Measurements from ENCODE around the gene SCNN1A. TPM values are rescaled to one million over a fixed set of nuclear protein-coding genes. Genes with fewer than 3 reads are reported as not detected.

Gene SCNN1A
- total RNA-seq, 1 donor: 0.36 TPM

DNA sequence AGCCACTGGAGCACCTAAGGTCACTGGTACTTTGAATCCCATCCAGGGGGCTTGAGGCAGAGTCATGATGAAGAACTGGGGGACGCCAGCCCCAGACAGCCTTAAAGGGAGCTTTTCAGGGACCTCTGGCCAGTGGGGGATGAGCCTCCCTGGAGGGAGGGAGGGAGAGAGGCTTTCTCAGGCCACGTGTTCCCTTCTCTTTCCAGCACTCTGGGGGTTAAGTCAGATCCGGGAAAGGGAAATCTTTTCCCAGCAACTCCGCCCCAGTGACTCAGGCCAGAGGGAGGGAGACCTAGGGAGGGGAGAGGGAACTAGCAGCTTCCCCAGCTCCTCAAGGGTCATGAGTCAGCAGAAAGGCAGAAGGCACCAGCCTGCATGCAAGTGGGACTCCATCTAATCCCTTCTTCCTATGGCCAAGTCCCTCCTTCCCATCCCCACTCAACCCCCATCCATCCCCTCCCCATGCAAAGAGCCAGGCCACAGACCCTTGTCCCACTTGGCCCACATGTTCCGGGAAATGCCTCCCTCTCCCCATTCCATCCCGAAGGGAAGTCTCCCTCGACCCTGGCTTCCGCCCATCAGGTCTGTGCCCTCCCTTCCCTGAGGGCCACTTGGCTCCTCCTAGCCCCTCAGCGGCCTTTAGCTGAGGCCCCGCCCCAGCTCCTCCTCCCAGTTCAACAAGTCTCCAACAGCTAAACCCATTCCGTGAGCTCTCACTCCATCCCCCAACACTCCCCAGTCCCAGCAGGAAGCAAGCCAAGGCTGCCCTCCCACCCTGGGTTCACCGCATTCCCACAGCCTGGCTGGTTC lies 39.1 kb downstream of the SCNN1A start:
- peaks cover 81% of the 10 kb centered on the region for H3K4me1 ChIP-seq (ENCODE audit: insufficient read depth, low read length)
- peaks cover 83% of the 10 kb centered on the region for H4K20me1 ChIP-seq (ENCODE audit: insufficient read depth, low read length)
- H3K9me3 ChIP-seq (ENCODE audit: low read depth, low read length): no peaks in the 10 kb centered on the region
- peak overlapping the region; percentile 96 for H3K4me2 ChIP-seq (ENCODE audit: insufficient read depth, low read length)
- TF ChIP-seq CTCF (IDR thresholded peaks at IDR 0.05; ENCODE audit: extremely low read depth, low read depth, low read length): no peak
- no peaks in the 10 kb centered on the region for H3K27me3 ChIP-seq (ENCODE audit: insufficient read depth, low read length)
- DNase-seq (ENCODE audit: insufficient read length, low spot score, missing footprints): peak; percentile 99
- H3K4me3 ChIP-seq (ENCODE audit: insufficient read depth, low read length): peak overlapping the region; percentile 66
- H3K36me3 ChIP-seq (ENCODE audit: insufficient read depth, low read length): peaks cover 47% of the 10 kb centered on the region
- no peak overlapping the region for H2AFZ ChIP-seq (ENCODE audit: low read length)
- peaks cover 90% of the 10 kb centered on the region for H3K79me2 ChIP-seq (ENCODE audit: insufficient read depth, low read length)
- H3K27ac ChIP-seq (ENCODE audit: low read depth, low read length): peak overlapping the region; percentile 99

- Histone ChIP-seq H3K36me3 (ENCODE audit: insufficient read depth, low read length) (peaks cover 54% of the 10 kb centered on the region), H3K79me2 (ENCODE audit: insufficient read depth, low read length) (peaks cover 90% of the 10 kb centered on the region), H4K20me1 (ENCODE audit: insufficient read depth, low read length) (peaks cover 77% of the 10 kb centered on the region), H3K27ac (ENCODE audit: low read depth, low read length) (peak overlapping the region; percentile 99), H3K4me2 (ENCODE audit: insufficient read depth, low read length) (peak overlapping the region; percentile 96), H3K9me3 (ENCODE audit: low read depth, low read length) (no peaks in the 10 kb centered on the region), H3K27me3 (ENCODE audit: insufficient read depth, low read length) (no peaks in the 10 kb centered on the region), H2AFZ (ENCODE audit: low read length) (no peak overlapping the region), H3K4me3 (ENCODE audit: insufficient read depth, low read length) (peak overlapping the region; percentile 66), H3K4me1 (ENCODE audit: insufficient read depth, low read length) (peaks cover 83% of the 10 kb centered on the region)
- TF ChIP-seq CTCF (IDR thresholded peaks at IDR 0.05; ENCODE audit: extremely low read depth, low read depth, low read length): peak; percentile 77
- DNase-seq (ENCODE audit: insufficient read length, low spot score, missing footprints): peak; percentile 98
Measured at GRCh38 chr12:6335451-6336078, 39.8 kb downstream of the SCNN1A start.

DNA sequence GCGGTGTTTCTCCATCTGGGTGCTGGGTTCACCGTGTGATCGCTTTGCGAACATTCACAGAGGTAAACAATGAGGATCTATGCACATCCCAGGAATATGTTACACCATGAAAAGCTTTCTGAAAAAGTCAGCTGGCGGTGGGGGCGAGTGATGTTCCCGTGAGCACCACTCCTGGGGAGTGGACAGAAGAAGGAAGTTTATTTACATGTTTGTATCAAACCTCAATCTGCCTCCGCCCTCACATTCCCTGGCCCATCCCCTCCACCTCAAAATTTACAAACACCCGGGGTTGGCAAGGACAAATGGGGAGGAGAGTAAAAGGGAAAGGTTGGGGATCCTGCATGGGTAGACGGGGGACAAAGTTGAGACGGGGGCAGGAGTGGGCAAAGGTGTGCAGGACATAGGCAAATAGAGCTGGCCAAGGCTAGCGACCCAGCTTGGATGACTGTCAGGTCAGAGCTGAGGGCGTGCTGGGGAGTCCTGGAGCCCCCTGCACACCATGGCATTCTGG lies 40.4 kb downstream of the SCNN1A start:
- no peak for TF ChIP-seq CTCF (IDR thresholded peaks at IDR 0.05; ENCODE audit: extremely low read depth, low read depth, low read length)
- peaks cover 90% of the 10 kb centered on the region for H3K79me2 ChIP-seq (ENCODE audit: insufficient read depth, low read length)
- peaks cover 82% of the 10 kb centered on the region for H3K4me1 ChIP-seq (ENCODE audit: insufficient read depth, low read length)
- H3K27ac ChIP-seq (ENCODE audit: low read depth, low read length): peak overlapping the region; percentile 99
- peaks cover 59% of the 10 kb centered on the region for H3K36me3 ChIP-seq (ENCODE audit: insufficient read depth, low read length)
- H3K4me2 ChIP-seq (ENCODE audit: insufficient read depth, low read length): peak overlapping the region; percentile 96
- DNase-seq (ENCODE audit: insufficient read length, low spot score, missing footprints): peak; percentile 67
- peak overlapping the region; percentile 66 for H3K4me3 ChIP-seq (ENCODE audit: insufficient read depth, low read length)
- H3K27me3 ChIP-seq (ENCODE audit: insufficient read depth, low read length): no peaks in the 10 kb centered on the region
- peaks cover 72% of the 10 kb centered on the region for H4K20me1 ChIP-seq (ENCODE audit: insufficient read depth, low read length)
- H2AFZ ChIP-seq (ENCODE audit: low read length): no peak overlapping the region
- H3K9me3 ChIP-seq (ENCODE audit: low read depth, low read length): no peaks in the 10 kb centered on the region

DNA sequence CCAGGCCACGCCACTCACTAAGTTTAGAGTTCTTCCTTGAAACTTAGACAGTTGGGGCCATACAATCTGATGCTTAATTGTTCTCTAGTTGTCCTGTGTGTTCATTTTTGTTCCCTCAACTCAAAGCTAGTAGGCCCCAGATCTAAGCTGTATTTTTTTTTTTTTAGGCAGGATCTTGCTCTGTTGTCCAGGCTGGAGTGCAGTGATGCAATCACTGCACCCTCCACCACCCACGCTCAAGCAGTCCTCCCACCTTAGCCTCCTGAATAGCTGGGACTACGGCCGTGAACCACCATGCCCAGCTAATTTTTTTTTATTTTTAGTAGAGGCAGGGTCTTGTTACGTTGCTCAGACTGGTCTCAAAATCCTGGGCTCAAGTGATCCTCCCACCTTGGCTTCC lies 41.0 kb downstream of the SCNN1A start:
- H3K4me2 ChIP-seq (ENCODE audit: insufficient read depth, low read length): peak overlapping the region; percentile 96
- H3K27me3 ChIP-seq (ENCODE audit: insufficient read depth, low read length): no peaks in the 10 kb centered on the region
- peak overlapping the region; percentile 6 for H3K4me3 ChIP-seq (ENCODE audit: insufficient read depth, low read length)
- H3K79me2 ChIP-seq (ENCODE audit: insufficient read depth, low read length): peaks cover 88% of the 10 kb centered on the region
- H3K9me3 ChIP-seq (ENCODE audit: low read depth, low read length): no peaks in the 10 kb centered on the region
- no peak for TF ChIP-seq CTCF (IDR thresholded peaks at IDR 0.05; ENCODE audit: extremely low read depth, low read depth, low read length)
- H4K20me1 ChIP-seq (ENCODE audit: insufficient read depth, low read length): peaks cover 65% of the 10 kb centered on the region
- no peak for DNase-seq (ENCODE audit: insufficient read length, low spot score, missing footprints)
- H3K36me3 ChIP-seq (ENCODE audit: insufficient read depth, low read length): peaks cover 65% of the 10 kb centered on the region
- no peak overlapping the region for H2AFZ ChIP-seq (ENCODE audit: low read length)
- H3K4me1 ChIP-seq (ENCODE audit: insufficient read depth, low read length): peaks cover 75% of the 10 kb centered on the region
- peak overlapping the region; percentile 99 for H3K27ac ChIP-seq (ENCODE audit: low read depth, low read length)

All from osteoblast (primary cell).